HG03064 (cell line): ENCODE results near the gene ENHO.
"Not testable (repeated sequence)": the region's sequence is repeated elsewhere in the genome, so short reads cannot be mapped to it uniquely, and the experiment has no call there.

ENCODE experiments used
- ATAC-seq: cut with Tn5 transposase; IDR thresholded peaks from one replicate; pipeline ENCODE4 v1.9.1; 2021; ENCODE audit warnings: low read depth; ENCODE audit not compliant: unreplicated experiment

The ENHO gene

DNA sequence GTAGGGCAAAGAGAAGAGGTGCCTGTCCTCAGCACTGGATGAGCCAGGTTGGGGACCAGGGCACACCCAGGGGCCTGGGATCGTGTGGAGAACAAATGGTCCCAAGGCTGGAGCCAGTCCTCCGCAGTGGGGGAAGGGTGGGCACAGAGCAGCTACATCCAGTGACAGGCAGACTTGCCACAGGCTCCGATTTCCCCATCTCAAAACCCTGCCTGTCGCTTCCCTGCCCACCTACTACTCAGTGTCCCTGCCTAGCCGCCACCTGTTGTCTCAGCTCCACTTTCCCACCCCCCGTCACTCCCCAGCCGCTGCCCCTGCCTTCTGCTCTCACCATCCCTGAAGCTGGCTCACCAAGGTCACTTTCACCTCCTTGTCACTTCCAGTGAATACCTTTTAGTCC, 13.9 kb upstream of the ENHO start:
- no peak for ATAC-seq

GRCh38 chr9:34532041-34532440, 9.3 kb upstream of the ENHO start:
- ATAC-seq, result not testable (repeated sequence)

GRCh38 chr9:34526026-34526425, 3.2 kb upstream of the ENHO start:
- ATAC-seq, result no peak

DNA sequence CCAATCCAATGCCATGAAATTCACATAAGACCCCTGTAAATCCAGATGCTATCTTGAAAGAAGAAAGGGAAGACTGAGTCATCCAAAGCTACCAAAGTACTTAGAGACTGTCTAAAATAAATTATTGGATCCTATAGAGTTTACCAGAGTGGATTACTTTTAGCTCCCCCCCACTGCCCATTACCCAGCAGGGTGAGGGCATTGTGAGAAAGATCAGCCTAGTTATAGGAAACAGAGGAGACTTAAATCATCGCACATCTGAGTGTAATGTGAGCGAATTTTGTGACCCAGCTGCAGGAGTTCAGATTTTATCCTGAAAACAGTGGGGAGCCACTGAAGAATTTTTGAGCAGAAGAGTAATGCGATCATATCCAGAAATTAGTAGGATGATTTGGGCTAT, 1.6 kb upstream of the ENHO start:
- ATAC-seq, result no peak

DNA sequence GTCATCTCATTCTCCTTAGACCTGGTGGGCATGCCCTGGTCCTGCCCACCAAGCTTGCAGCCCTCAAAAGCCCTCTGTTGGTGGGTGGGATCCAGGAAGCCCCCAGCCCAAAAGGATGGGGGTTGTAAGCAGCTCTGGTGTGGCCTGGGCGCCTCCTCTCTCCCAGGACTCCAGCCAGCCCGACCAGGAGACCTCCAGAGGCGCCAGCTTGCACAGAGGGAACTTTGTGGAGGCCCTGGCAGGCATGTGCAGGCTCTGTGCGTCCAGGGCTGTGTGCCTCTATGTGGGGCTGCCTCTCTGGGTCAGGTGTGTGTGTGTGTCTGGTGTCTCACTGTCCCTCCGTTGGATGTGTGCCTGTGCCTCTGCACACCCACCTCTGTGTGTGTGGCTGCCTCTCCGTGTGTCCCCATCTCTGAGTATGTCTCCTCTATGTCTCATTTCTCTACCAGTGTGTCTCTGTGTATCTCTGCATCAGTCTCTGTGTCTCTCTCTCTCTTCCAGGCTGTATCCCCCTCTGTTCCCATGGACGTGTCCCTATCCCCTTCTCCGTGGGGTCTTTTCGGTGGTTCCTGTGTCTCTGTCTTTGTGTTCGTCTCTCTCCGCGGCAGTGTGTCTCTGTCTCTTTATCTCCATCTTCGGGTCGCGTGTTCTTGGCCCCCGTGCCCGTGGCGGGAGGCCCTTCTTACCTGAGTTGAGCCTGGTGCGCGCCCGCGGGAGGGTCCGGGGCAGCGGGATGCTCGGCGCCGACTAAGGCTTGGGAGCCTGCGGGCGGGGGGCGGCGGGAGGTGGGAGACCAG, 501 bp downstream of the ENHO start:
- ATAC-seq, result no peak

GRCh38 chr9:34521406-34522045, 1.3 kb downstream of the ENHO start:
- no peak for ATAC-seq

DNA sequence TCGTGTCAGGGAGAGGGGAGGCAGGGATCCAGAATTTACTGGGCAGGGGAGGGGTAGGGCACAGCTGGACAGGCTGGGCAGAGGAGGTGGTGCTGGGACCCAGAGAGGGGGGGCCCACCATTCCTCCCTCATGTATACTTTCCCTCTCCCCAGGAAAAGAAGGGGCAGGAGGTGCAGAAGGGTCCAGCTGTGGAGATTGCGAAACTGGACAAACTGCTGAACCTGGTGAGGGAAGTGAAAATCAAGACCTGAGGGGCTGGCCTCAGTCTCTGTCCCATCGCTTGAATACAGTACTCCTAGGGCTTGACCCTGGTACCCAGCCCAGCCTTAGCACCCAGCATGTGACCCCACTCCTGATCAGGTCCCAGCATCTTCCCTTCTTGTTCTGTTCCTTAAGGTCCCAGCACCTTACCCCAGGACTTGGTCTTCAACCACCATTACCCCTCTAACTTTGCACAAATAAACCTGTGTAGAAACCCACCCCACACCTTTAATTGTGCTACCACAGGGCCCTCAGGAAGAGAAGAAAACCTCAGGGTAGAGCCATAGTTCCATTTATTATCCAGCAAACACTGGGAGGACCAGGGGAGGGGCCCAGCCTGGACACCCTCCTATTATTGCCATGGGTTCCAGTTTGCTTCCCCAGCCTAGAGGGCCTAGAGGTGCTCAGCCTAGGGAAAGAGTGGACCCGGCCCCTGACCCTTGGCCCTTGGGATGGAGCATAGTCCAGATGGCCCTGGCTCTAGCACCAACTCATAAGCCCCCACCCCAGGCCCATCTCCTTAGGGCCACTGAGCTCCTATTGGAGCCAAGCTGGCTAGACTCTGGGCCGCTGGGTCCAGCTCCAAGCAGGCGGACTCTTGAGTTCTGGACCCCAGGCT, 2.0 kb downstream of the ENHO start:
- no peak for ATAC-seq

- no peak for ATAC-seq
Measured at GRCh38 chr9:34520096-34520495, 2.7 kb downstream of the ENHO start.

DNA sequence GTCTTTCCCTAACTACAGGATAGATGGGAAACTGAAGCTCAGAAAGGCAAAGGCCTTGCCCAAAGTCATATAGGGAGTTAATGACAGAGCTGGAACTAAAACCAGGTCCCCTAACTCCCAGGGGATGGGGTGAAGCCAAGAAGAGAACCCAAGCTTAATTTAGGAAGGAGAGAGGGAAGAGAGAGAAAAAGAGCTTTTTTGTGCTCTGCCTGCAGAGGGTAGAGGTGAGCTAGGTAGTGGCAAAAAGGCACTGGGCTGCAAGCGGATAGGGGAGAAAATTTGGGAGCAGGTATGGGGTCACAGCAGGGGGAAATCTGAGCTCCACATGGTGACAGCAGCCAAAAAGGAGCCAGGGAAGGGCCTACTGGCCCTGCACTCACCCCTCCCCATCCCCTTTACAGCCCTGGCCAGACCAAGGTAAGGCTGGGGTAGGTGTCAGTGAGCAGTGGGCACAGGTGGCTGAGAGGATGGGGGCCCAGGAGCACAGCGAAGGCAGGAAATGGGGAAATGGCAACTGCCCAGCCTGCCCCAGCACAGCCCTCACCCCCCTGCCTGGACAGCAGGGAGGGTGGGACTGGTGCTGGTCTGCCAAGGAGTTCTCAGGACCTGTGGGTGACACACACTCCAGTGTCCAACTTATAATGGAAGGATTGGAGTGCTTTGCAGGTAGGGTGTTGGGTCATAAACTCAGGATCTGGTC, 3.3 kb downstream of the ENHO start:
- no peak for ATAC-seq

GRCh38 chr9:34518896-34519295, 3.9 kb downstream of the ENHO start:
- no peak for ATAC-seq

DNA sequence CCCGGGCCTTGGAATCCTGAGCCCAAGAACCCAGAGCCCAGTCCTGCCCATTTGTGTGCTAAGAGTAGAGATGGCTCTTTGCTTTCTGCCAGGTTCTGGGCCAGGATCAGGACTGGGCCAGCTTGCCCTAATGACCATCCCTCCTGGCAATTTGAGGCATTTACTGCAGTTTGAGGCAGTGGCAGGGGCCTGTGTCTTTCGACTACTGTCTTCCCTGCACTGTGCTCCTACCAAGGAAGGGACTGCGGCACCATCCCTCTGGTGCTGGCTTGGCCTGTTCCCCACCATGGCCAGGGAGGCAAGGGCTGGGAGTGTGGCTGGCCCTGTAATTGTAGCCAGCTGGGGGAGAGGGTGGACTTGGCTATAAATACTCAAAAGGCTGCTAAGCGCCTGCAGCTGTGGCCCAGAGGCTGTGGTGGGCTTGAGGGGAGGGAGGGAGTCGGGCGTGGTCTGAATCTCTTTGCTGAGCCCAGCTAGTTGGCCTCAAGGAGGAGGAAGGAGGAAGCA, 4.6 kb downstream of the ENHO start:
- no peak for ATAC-seq

- no peak for ATAC-seq
Measured at GRCh38 chr9:34517185-34517584, 5.6 kb downstream of the ENHO start.

DNA sequence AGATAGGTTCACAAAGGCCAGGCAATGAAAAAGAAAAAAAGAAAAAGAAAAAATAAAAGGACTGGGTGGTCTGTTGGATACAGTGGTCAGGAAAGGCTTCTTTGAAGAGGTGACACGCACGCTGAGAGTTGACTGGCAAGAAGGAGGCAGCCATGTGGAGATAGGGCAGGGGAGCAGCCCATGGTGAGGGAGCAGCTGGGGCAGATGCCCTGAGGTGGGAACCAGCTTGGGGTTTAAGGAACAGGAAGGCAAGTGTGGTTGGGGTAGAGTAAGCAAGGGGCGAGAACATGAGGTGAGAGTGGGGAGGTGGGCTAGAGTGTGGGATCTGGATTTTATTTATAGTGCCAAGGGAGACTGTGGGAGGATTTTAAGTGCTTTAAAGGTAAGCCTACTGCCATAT, 6.8 kb downstream of the ENHO start:
- ATAC-seq, result no peak

DNA sequence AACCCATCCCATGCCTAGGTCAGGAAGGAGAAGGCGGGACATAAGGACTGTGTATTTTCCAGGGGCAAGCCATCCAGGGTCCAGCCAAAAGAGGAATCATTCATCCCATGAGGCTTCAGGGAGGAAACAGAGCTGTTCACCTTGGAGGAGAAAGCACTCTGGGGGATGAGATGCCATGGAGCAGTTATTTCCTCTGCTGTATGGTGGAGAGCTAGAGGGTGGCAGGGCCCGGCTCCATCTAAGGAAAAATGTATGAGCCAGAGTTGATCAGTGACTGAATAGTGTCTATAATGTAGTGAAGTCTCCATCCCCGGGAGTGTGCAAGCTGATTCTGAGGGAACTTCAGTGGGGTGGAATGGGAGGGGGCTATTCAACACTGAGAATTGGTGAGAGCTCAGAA, 8.0 kb downstream of the ENHO start:
- ATAC-seq, result no peak

- ATAC-seq, result no peak
Measured at GRCh38 chr9:34514401-34514800, 8.4 kb downstream of the ENHO start.

DNA sequence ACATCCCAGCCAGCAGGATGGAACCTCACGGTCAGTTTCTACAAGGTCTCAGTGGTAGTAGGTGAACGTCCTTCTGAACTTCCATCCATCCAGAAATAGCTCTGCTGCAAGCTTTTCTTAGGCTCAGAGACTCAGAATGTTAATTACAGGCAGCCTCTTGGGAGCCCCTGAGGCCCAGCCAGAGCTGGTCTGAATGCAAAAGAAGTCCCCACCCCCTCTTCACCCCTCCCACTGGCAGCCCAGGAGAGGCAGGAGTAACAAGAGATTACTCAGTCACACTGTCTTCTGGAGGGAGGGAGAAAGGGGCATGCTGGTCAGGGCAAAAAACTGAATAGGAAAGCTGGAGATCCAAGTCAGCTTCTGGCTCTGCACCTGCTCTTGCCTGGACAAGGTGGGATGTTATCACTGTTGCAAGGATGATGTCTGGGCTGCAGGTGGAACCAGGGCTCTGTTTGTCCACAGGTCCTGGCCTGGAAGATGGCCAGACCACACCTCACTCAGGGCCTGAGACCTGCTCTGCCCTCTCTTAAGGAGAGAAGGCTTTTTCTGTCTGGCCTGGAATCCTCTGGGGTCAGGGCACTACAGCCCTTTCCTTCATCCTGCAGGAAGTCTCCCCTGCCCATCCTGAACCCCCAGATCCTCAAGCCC, 9.1 kb downstream of the ENHO start:
- no peak for ATAC-seq

GRCh38 chr9:34512131-34513078, 10.4 kb downstream of the ENHO start:
- ATAC-seq, result no peak

DNA sequence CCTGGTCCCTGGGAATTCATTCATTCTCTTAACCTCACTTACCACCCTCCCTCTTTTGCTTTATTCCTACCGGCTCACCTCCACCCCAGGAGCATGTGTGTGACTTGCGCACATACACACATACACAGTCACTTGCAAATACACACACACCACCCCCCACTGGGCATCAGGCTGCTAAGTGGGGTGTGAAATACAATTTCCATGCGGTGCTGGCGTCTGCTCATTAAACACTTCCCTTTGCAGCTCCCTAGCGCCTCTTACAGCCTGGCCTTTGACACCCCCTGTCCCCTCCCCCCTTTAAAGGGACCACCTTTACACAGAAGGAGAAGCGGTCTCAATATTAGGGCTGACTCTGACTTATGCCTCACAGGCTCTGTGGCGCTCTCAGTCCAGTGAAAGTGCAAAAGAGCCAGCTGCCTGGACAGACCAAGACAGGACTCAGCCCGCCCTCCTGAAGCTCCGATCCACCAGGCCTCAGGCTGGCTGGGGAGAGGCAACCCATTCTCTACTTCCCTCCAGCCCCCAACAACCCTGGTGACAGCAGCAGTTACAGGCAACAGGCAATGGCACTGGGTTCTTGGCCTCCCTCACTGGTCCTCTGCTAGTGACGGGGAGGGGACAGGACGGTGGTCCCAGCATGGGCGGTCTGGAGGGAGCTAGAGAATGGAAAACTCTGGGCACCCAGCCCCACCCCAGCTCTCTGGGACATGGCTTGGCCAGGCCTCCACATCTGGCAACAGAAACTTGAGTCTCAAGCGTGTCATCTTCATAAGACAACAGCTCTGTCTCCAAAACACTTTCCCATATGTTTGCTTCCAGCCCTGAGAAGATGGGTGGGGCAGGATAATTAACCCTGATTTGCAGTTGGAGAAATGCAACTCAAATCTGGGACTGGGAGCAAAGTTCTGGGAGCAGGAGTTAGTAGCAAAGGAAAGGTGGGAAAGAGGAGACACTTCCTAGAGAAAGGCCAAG, 12.0 kb downstream of the ENHO start:
- no peak for ATAC-seq
